ENCODE measurements around the gene FAM78A. TPM values are rescaled to one million over a fixed set of nuclear protein-coding genes. Genes with fewer than 3 reads are reported as not detected.
"Not testable (repeated sequence)": the region's sequence is repeated elsewhere in the genome, so short reads cannot be mapped to it uniquely, and the experiment has no call there.

Gene FAM78A
- total RNA-seq, 1 experiment from 2014 or later, result 0.84 TPM

GRCh38 chr9:131253891-131254491 lies 22.3 kb downstream of the FAM78A start:
- intact Hi-C loops (cut with micrococcal nuclease; ENCODE audit: unreplicated experiment), result loop anchor here (5.0 kb wide), 1 partner anchor 47 kb away; no protein-coding TSS in a partner anchor
- TF ChIP-seq, protein P1, sequence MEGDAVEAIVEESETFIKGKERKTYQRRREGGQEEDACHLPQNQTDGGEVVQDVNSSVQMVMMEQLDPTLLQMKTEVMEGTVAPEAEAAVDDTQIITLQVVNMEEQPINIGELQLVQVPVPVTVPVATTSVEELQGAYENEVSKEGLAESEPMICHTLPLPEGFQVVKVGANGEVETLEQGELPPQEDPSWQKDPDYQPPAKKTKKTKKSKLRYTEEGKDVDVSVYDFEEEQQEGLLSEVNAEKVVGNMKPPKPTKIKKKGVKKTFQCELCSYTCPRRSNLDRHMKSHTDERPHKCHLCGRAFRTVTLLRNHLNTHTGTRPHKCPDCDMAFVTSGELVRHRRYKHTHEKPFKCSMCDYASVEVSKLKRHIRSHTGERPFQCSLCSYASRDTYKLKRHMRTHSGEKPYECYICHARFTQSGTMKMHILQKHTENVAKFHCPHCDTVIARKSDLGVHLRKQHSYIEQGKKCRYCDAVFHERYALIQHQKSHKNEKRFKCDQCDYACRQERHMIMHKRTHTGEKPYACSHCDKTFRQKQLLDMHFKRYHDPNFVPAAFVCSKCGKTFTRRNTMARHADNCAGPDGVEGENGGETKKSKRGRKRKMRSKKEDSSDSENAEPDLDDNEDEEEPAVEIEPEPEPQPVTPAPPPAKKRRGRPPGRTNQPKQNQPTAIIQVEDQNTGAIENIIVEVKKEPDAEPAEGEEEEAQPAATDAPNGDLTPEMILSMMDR (conservative IDR thresholded peaks at IDR 0.05; ENCODE audit: low read depth, low read length), result no peak
- no peak for TF ChIP-seq EZH2 (IDR thresholded peaks at IDR 0.05; ENCODE audit: borderline replicate concordance, low read depth, low read length, poor library complexity, severe bottlenecking)
- ChIA-PET POLR2A (ENCODE audit: low non-redundant PET) (no interaction called here), CTCF (no interaction called here)
- Histone ChIP-seq H3K36me3 (ENCODE audit: insufficient read depth, low read length, poor library complexity, severe bottlenecking) (no peaks in the 10 kb centered on the region), H3K4me3 (ENCODE audit: low read depth, low read length, poor library complexity, severe bottlenecking) (no peak overlapping the region), H3K27me3 (replicated peaks; ENCODE audit: insufficient read depth, low read depth, low read length, poor library complexity) (no peaks in the 10 kb centered on the region), H3K4me1 (ENCODE audit: insufficient read depth, low read length, poor library complexity, severe bottlenecking) (peaks cover 43% of the 10 kb centered on the region), H3K27ac (ENCODE audit: low read depth, low read length, poor library complexity, severe bottlenecking) (peak overlapping the region; percentile 94), H3K9me3 (ENCODE audit: low read depth, low read length, poor library complexity, severe bottlenecking) (no peaks in the 10 kb centered on the region)
- no TSS peak for BruUV-seq (replicated peaks)
- peak; percentile 53 for DNase-seq (ENCODE audit: low spot score)

DNA sequence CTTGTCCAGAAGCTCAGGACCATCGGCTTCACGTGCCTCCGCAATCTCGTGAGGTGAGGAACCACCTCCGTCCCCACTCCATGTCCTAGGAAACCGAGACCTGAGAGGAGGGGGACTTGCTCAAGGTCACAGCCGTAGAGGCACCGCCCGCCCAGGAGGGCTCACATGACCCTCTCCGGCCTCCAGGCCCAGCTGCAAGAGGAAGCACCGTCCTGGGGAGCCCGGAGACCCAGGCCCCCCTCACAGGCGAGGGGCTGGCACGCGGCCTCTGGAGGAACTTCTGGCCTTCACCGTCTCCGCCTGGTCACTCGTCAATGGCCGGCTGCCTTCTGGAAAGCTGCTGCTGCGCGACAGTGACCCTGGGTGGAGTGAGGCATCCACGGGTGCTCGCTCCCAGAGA lies 24.2 kb downstream of the FAM78A start:
- no peaks in the 10 kb centered on the region for H3K36me3 ChIP-seq (ENCODE audit: insufficient read depth, low read length, poor library complexity, severe bottlenecking)
- ChIA-PET POLR2A (ENCODE audit: low non-redundant PET) (no interaction called here), CTCF (no interaction called here)
- TF ChIP-seq, protein P1 (conservative IDR thresholded peaks at IDR 0.05; ENCODE audit: low read depth, low read length), result no peak
- TF ChIP-seq EZH2 (IDR thresholded peaks at IDR 0.05; ENCODE audit: borderline replicate concordance, low read depth, low read length, poor library complexity, severe bottlenecking), result no peak
- no peaks in the 10 kb centered on the region for H3K9me3 ChIP-seq (ENCODE audit: low read depth, low read length, poor library complexity, severe bottlenecking)
- intact Hi-C loops (cut with micrococcal nuclease; ENCODE audit: unreplicated experiment), result loop anchor here (5.0 kb wide), 1 partner anchor 45 kb away; no protein-coding TSS in a partner anchor
- BruUV-seq (replicated peaks), result no TSS peak
- peaks cover 33% of the 10 kb centered on the region for H3K4me1 ChIP-seq (ENCODE audit: insufficient read depth, low read length, poor library complexity, severe bottlenecking)
- H3K27me3 ChIP-seq (replicated peaks; ENCODE audit: insufficient read depth, low read depth, low read length, poor library complexity), result no peaks in the 10 kb centered on the region
- no peak for DNase-seq (ENCODE audit: low spot score)
- H3K27ac ChIP-seq (ENCODE audit: low read depth, low read length, poor library complexity, severe bottlenecking), result no peak overlapping the region
- no peak overlapping the region for H3K4me3 ChIP-seq (ENCODE audit: low read depth, low read length, poor library complexity, severe bottlenecking)

- H3K4me1 ChIP-seq (ENCODE audit: insufficient read depth, low read length, poor library complexity, severe bottlenecking), result no peaks in the 10 kb centered on the region
- POLR2A ChIA-PET (ENCODE audit: low non-redundant PET), result no interaction called here
Measured at GRCh38 chr9:131246618-131247017, 29.7 kb downstream of the FAM78A start.

GRCh38 chr9:131244331-131244730 lies 32.0 kb downstream of the FAM78A start:
- H3K4me3 ChIP-seq (ENCODE audit: low read depth, low read length, poor library complexity, severe bottlenecking); H3K27me3 ChIP-seq (replicated peaks; ENCODE audit: insufficient read depth, low read depth, low read length, poor library complexity); CTCF ChIA-PET; H3K9me3 ChIP-seq (ENCODE audit: low read depth, low read length, poor library complexity, severe bottlenecking); intact Hi-C loops (cut with micrococcal nuclease; ENCODE audit: unreplicated experiment); POLR2A ChIA-PET (ENCODE audit: low non-redundant PET); H3K36me3 ChIP-seq (ENCODE audit: insufficient read depth, low read length, poor library complexity, severe bottlenecking); H3K27ac ChIP-seq (ENCODE audit: low read depth, low read length, poor library complexity, severe bottlenecking); BruUV-seq (replicated peaks); DNase-seq (ENCODE audit: low spot score): not testable (repeated sequence)
- H3K4me1 ChIP-seq (ENCODE audit: insufficient read depth, low read length, poor library complexity, severe bottlenecking), result peaks cover 12% of the 10 kb centered on the region

More at GRCh38 chr9:131246618-131247017, 29.7 kb downstream of the FAM78A start:
- Histone ChIP-seq H3K4me3 (ENCODE audit: low read depth, low read length, poor library complexity, severe bottlenecking) (no peak overlapping the region), H3K27ac (ENCODE audit: low read depth, low read length, poor library complexity, severe bottlenecking) (no peak overlapping the region), H3K9me3 (ENCODE audit: low read depth, low read length, poor library complexity, severe bottlenecking) (no peaks in the 10 kb centered on the region), H3K27me3 (replicated peaks; ENCODE audit: insufficient read depth, low read depth, low read length, poor library complexity) (no peaks in the 10 kb centered on the region), H3K36me3 (ENCODE audit: insufficient read depth, low read length, poor library complexity, severe bottlenecking) (no peaks in the 10 kb centered on the region)
- CTCF ChIA-PET, result no interaction called here
- intact Hi-C loops (cut with micrococcal nuclease; ENCODE audit: unreplicated experiment), result no loop called here
- no peak for TF ChIP-seq EZH2 (IDR thresholded peaks at IDR 0.05; ENCODE audit: borderline replicate concordance, low read depth, low read length, poor library complexity, severe bottlenecking)
- TF ChIP-seq, protein P1 (conservative IDR thresholded peaks at IDR 0.05; ENCODE audit: low read depth, low read length), result no peak
- no TSS peak for BruUV-seq (replicated peaks)
- DNase-seq (ENCODE audit: low spot score), result no peak

Measured in A673 (cell line).